NT2/D1 (cell line): ENCODE measurements around the gene MRPL14.

Source experiments
- YY1 ChIP-seq: IDR thresholded peaks from 2 replicates; pipeline ENCODE4 v1.6.1; 2011; ENCODE audit not compliant: insufficient read length, insufficient read depth
- ZNF274 ChIP-seq: IDR thresholded peaks from 2 replicates; pipeline ENCODE4 v1.6.1; 2011; ENCODE audit warnings: mild to moderate bottlenecking, low read depth, low read length

- TF ChIP-seq YY1: no peak
- no peak for TF ChIP-seq ZNF274
Observed at GRCh38 chr6:44146685-44147084, 19.4 kb upstream of the MRPL14 start.
